Body of pancreas (tissue), 4 donors: ENCODE data around the gene JADE1.

Experiments
- POLR2A ChIP-seq, 3 donors: fragments of 450-650 bp; IDR thresholded peaks; one replicate each; pipeline ENCODE4 v1.6.1; 2016; ENCODE audit warnings: antibody characterized with exemption in 3 of 3, mild to moderate bottlenecking in 2 of 3
- TF ChIP-seq, protein P1 (sequence below), 7 experiments: fragments of 450-650 bp in 4 of 7; fragments of 200-600 bp in 3 of 7; sonication (generic) in 3 of 7; IDR thresholded peaks; one replicate each; pipeline ENCODE4 v1.5.1; 2016 to 2019; ENCODE audit warnings: antibody characterized with exemption in 7 of 7

DNA sequence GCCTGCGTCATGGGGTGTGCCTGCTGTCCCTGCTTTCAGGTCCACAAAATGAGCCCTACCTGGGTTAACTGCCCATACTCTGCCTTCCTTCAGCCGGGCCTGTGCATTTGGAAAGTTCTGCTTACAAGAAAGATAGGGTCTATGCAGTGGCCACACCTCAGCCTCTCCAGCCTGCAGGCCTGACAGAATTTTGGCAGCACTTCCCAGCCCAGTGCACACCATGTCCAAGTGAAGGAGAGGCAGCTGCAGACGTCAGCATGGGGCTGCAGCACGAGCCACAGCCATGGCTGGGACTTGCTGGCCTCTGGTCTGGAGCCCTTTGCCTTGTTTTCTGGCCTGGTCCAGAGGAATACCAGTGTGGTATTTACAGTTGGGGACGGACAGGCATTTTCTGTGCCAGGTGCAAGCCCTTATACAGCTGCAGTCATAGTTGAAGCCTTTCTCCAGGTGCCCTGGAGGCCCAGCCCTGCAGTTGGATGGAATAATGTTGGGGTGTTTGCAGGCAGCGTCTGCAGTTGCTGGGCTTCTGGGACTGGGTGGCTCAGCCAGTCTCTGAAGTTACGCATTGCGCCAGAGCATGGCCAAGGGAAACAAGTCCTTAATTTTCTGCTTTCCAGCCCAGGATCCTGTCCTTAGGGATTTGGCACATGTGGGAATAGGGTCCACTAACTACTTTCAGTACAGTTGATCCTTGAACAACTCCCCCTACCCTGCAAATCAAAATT is 26.2 kb downstream of the JADE1 start:
- TF ChIP-seq, protein P1, sequence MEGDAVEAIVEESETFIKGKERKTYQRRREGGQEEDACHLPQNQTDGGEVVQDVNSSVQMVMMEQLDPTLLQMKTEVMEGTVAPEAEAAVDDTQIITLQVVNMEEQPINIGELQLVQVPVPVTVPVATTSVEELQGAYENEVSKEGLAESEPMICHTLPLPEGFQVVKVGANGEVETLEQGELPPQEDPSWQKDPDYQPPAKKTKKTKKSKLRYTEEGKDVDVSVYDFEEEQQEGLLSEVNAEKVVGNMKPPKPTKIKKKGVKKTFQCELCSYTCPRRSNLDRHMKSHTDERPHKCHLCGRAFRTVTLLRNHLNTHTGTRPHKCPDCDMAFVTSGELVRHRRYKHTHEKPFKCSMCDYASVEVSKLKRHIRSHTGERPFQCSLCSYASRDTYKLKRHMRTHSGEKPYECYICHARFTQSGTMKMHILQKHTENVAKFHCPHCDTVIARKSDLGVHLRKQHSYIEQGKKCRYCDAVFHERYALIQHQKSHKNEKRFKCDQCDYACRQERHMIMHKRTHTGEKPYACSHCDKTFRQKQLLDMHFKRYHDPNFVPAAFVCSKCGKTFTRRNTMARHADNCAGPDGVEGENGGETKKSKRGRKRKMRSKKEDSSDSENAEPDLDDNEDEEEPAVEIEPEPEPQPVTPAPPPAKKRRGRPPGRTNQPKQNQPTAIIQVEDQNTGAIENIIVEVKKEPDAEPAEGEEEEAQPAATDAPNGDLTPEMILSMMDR (IDR thresholded peaks at IDR 0.05) = peak in 1 of 7 experiments; percentile 2
- TF ChIP-seq POLR2A (IDR thresholded peaks at IDR 0.05) = no peak
